Measurements from ENCODE around the gene TLE1.

The TLE1 gene

DNA sequence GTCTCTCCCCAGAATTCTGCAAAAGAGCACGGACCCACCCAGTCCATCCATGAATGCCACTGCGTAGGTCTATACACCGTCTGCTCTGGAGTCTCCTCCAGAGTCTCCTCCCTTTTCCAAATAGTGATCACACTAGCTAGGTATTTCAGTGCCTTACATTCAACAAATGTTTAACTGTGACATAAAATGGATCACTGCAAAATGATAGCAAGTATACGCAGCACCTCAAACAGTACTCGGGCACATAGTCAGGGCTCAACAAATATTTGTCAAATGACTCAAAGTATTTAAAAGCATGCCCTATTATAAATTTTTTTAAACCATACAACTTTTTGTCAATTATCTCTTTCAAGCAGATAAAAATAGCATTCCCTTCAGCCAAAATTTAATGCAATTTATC lies 60.5 kb downstream of the TLE1 start:
- Histone ChIP-seq H3K9ac (ENCODE audit: low read length in 5 of 5) (no peak overlapping the region), H3K4me1 (ENCODE audit: control insufficient read depth in 5 of 5, insufficient read depth in 5 of 5, low read length in 5 of 5) (peaks cover 0 to 16% (median 6%) of the 10 kb centered on the region in 5 donors), H3K9me3 (ENCODE audit: control insufficient read depth in 5 of 5, low read length in 5 of 5) (no peaks in the 10 kb centered on the region), H3K27ac (ENCODE audit: low read depth, low read length) (no peak overlapping the region), H3K4me3 (ENCODE audit: low read depth in 1 of 5, low read length in 5 of 5) (no peak overlapping the region), H3K36me3 (ENCODE audit: control insufficient read depth in 5 of 5, insufficient read depth in 5 of 5, low read length in 5 of 5) (peaks cover 12 to 28% (median 21%) of the 10 kb centered on the region in 5 donors), H3K27me3 (ENCODE audit: control insufficient read depth in 5 of 5, insufficient read depth in 4 of 5, low read length in 5 of 5) (no peaks in the 10 kb centered on the region)

DNA sequence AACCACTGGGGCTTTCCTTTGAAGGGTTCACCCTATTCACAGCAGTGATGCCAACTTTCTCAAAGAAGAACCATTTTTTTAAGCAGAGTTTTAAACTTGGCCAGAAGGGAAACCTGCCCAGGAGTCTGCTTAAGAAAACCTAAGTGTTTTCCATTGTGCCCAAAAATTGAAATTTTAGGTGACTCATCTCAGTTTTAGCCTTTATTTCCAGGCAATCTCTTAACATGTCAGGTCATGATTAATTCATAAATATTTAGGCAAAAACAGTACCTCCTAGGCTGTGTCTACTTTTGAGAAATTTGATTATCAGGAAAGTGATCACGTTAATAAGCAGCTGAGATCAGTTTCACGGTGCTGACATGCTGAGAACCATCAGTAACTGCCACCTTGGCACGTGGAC lies 61.9 kb downstream of the TLE1 start:
- Histone ChIP-seq H3K27me3 (ENCODE audit: control insufficient read depth in 5 of 5, insufficient read depth in 4 of 5, low read length in 5 of 5) (no peaks in the 10 kb centered on the region), H3K4me1 (ENCODE audit: control insufficient read depth in 5 of 5, insufficient read depth in 5 of 5, low read length in 5 of 5) (peaks cover 0 to 10% (median 6%) of the 10 kb centered on the region in 5 donors), H3K36me3 (ENCODE audit: control insufficient read depth in 5 of 5, insufficient read depth in 5 of 5, low read length in 5 of 5) (peaks cover 6 to 29% (median 18%) of the 10 kb centered on the region in 5 donors), H3K4me3 (ENCODE audit: low read depth in 1 of 5, low read length in 5 of 5) (no peak overlapping the region), H3K27ac (ENCODE audit: low read depth, low read length) (no peak overlapping the region), H3K9ac (ENCODE audit: low read length in 5 of 5) (no peak overlapping the region), H3K9me3 (ENCODE audit: control insufficient read depth in 5 of 5, low read length in 5 of 5) (no peaks in the 10 kb centered on the region)

DNA sequence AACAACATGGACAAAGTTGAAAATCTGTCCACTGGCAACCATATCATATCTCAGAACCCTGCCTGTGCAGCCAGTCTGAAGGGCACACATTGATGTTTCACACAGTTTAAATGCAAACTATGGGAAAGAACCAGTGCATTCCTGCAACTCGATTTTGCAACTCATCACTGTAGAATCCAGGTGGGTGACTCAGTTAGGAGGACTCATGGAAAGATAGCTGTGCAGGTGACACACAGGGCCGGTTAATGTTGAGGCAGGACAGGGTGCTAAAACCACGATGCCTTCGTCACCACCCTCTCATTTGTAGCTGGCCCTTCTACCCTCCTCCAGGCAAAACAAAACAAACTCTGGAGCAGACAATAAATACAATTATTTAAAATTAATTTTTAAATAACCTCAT lies 62.8 kb downstream of the TLE1 start:
- no peaks in the 10 kb centered on the region for H3K27me3 ChIP-seq (ENCODE audit: control insufficient read depth in 5 of 5, insufficient read depth in 4 of 5, low read length in 5 of 5)
- H3K9ac ChIP-seq (ENCODE audit: low read length in 5 of 5) = no peak overlapping the region
- no peaks in the 10 kb centered on the region for H3K9me3 ChIP-seq (ENCODE audit: control insufficient read depth in 5 of 5, low read length in 5 of 5)
- H3K4me1 ChIP-seq (ENCODE audit: control insufficient read depth in 5 of 5, insufficient read depth in 5 of 5, low read length in 5 of 5) = peaks cover 0 to 9% (median 6%) of the 10 kb centered on the region in 5 donors
- H3K4me3 ChIP-seq (ENCODE audit: low read depth in 1 of 5, low read length in 5 of 5) = no peak overlapping the region
- no peak overlapping the region for H3K27ac ChIP-seq (ENCODE audit: low read depth, low read length)
- peaks cover 10 to 33% (median 20%) of the 10 kb centered on the region in 5 donors for H3K36me3 ChIP-seq (ENCODE audit: control insufficient read depth in 5 of 5, insufficient read depth in 5 of 5, low read length in 5 of 5)

DNA sequence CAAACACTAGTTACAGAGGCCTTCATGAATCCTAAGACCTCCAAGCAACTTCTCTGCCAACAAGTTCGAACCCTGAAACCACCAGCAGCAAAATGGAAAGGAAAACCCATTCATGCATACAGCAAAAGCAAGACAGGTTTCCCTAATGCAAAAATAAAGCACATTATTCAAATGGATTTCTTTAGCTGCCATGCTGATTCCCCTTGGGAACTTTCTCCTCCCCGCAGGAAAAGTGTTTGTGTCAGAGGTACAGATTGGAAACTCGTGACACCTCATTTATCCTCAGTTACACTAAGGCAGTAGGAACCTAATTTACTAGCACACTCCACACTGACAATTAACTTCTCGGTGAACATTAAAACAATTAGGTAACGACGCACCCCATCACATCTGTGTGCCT lies 63.4 kb downstream of the TLE1 start:
- H3K27me3 ChIP-seq (ENCODE audit: control insufficient read depth in 5 of 5, insufficient read depth in 4 of 5, low read length in 5 of 5) = no peaks in the 10 kb centered on the region
- peaks cover 5 to 27% (median 17%) of the 10 kb centered on the region in 5 donors for H3K36me3 ChIP-seq (ENCODE audit: control insufficient read depth in 5 of 5, insufficient read depth in 5 of 5, low read length in 5 of 5)
- peaks cover 0 to 9% (median 4%) of the 10 kb centered on the region in 5 donors for H3K4me1 ChIP-seq (ENCODE audit: control insufficient read depth in 5 of 5, insufficient read depth in 5 of 5, low read length in 5 of 5)
- no peak overlapping the region for H3K9ac ChIP-seq (ENCODE audit: low read length in 5 of 5)
- H3K4me3 ChIP-seq (ENCODE audit: low read depth in 1 of 5, low read length in 5 of 5) = no peak overlapping the region
- H3K9me3 ChIP-seq (ENCODE audit: control insufficient read depth in 5 of 5, low read length in 5 of 5) = no peaks in the 10 kb centered on the region
- H3K27ac ChIP-seq (ENCODE audit: low read depth, low read length) = no peak overlapping the region

DNA sequence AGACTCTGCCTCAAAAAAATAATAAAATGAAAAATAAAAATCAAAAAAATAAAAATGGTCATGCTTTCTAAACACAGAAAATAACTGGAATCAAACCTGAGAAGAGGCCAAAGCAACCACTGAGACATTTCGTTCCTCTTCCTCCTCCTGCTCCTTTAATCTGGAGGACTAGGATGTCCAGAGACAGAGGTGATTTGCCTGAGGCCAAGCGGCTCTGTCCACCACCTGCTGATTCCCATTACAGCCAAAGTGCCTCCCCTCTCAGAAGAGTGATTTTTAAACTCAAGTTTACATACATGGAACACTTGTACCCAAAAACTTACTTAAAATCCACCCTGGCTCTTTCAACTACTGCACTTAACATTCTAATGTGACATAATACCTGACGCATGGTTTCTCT lies 65.6 kb downstream of the TLE1 start:
- peaks cover 11 to 33% (median 29%) of the 10 kb centered on the region in 5 donors for H3K36me3 ChIP-seq (ENCODE audit: control insufficient read depth in 5 of 5, insufficient read depth in 5 of 5, low read length in 5 of 5)
- peaks cover 0 to 21% (median 5%) of the 10 kb centered on the region in 5 donors for H3K4me1 ChIP-seq (ENCODE audit: control insufficient read depth in 5 of 5, insufficient read depth in 5 of 5, low read length in 5 of 5)

DNA sequence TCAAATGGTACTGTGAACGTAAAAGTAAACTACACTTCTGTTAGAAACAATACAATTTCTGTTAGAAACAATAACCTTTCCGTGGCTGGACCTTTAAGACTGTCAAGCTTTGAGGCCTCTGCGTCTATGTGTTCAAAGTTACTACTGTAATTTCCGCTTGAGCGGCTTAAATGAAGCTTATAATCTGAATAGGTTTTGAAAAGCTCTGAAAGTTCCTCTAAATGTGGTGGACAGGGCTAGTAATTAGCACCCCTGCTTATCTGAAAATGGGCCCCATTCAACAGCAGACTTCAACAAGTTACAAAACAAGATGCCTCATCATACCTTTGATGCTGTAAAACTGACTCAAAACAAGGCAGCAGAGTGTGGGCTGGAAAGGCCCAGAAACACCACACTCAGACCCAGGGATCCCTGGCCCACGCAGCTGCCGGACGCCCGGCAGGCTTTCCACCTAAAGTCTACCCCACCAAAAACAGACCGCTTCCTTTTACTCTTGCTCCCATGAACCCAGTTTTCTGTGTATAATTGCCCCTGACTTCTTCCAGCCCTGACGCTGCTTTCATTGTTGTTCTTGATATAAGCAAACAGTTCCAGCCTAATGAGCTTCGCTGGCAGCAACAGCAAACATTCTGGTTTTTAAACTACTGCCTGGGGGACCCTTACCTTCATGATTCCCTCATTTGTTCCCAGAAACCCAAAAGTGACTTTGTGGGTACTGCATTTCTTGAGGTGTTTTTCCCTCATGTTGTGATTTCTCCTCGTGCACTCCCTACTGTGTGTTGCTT lies 66.7 kb downstream of the TLE1 start:
- H3K4me1 ChIP-seq (ENCODE audit: control insufficient read depth in 5 of 5, insufficient read depth in 5 of 5, low read length in 5 of 5) = peaks cover 0 to 21% (median 5%) of the 10 kb centered on the region in 5 donors
- H3K4me3 ChIP-seq (ENCODE audit: low read depth in 1 of 5, low read length in 5 of 5) = no peak overlapping the region
- H3K9ac ChIP-seq (ENCODE audit: low read length in 5 of 5) = no peak overlapping the region
- no peaks in the 10 kb centered on the region for H3K27me3 ChIP-seq (ENCODE audit: control insufficient read depth in 5 of 5, insufficient read depth in 4 of 5, low read length in 5 of 5)
- H3K27ac ChIP-seq (ENCODE audit: low read depth, low read length) = no peak overlapping the region
- no peaks in the 10 kb centered on the region for H3K9me3 ChIP-seq (ENCODE audit: control insufficient read depth in 5 of 5, low read length in 5 of 5)
- H3K36me3 ChIP-seq (ENCODE audit: control insufficient read depth in 5 of 5, insufficient read depth in 5 of 5, low read length in 5 of 5) = peaks cover 11 to 31% (median 27%) of the 10 kb centered on the region in 5 donors

More for the DNA sequence above, 65.6 kb downstream of the TLE1 start:
- Histone ChIP-seq H3K27me3 (ENCODE audit: control insufficient read depth in 5 of 5, insufficient read depth in 4 of 5, low read length in 5 of 5) (no peaks in the 10 kb centered on the region), H3K9me3 (ENCODE audit: control insufficient read depth in 5 of 5, low read length in 5 of 5) (no peaks in the 10 kb centered on the region), H3K4me3 (ENCODE audit: low read depth in 1 of 5, low read length in 5 of 5) (no peak overlapping the region), H3K27ac (ENCODE audit: low read depth, low read length) (no peak overlapping the region), H3K9ac (ENCODE audit: low read length in 5 of 5) (no peak overlapping the region)

DNA sequence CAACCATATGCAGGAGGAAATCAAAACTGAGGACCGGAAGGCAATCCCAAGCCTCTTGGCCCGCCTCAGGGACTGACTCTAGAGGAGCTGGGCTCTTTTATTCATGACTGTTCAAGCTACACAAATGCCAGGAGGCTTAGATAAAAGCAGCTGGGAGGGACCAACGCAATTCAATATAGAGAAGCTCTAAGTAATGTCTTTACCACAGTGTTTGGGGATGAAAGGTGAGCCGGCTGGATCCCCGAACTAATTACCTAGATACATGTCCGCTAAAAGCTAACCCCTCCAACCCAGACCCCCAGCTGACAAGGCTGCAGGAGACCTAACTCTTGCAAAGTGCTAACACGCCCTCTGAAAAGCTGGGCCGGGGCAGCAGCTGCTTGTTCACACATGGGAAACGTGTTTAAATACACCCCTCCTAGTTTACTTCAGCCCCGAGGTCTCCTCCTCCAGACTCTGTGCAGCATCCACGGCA lies 67.5 kb downstream of the TLE1 start:
- H3K27me3 ChIP-seq (ENCODE audit: control insufficient read depth in 5 of 5, insufficient read depth in 4 of 5, low read length in 5 of 5) = no peaks in the 10 kb centered on the region
- no peak overlapping the region for H3K9ac ChIP-seq (ENCODE audit: low read length in 5 of 5)
- H3K36me3 ChIP-seq (ENCODE audit: control insufficient read depth in 5 of 5, insufficient read depth in 5 of 5, low read length in 5 of 5) = peaks cover 11 to 31% (median 27%) of the 10 kb centered on the region in 5 donors
- H3K4me3 ChIP-seq (ENCODE audit: low read depth in 1 of 5, low read length in 5 of 5) = no peak overlapping the region
- H3K4me1 ChIP-seq (ENCODE audit: control insufficient read depth in 5 of 5, insufficient read depth in 5 of 5, low read length in 5 of 5) = peaks cover 0 to 21% (median 5%) of the 10 kb centered on the region in 5 donors
- H3K27ac ChIP-seq (ENCODE audit: low read depth, low read length) = no peak overlapping the region
- no peaks in the 10 kb centered on the region for H3K9me3 ChIP-seq (ENCODE audit: control insufficient read depth in 5 of 5, low read length in 5 of 5)

DNA sequence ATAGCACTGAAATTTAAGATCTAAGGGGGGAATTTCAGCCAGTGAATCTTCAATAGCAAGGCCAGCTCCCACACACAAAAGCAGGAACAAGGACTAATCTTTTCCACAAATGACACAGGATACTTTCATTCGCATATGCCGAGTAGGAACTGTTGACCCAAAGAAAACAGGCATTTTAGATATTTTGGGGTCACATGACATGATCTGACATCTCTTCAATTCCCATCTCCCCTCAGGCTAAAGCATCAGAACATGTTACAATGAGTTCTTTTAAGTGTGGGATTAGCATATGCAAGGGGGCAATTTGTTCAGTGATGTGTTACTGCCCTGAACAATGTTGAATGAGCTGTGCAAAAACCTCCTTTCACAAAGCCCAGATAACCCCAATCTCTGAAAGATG lies 68.2 kb downstream of the TLE1 start:
- H3K27ac ChIP-seq (ENCODE audit: low read depth, low read length) = no peak overlapping the region
- H3K36me3 ChIP-seq (ENCODE audit: control insufficient read depth in 5 of 5, insufficient read depth in 5 of 5, low read length in 5 of 5) = peaks cover 12 to 32% (median 30%) of the 10 kb centered on the region in 5 donors

DNA sequence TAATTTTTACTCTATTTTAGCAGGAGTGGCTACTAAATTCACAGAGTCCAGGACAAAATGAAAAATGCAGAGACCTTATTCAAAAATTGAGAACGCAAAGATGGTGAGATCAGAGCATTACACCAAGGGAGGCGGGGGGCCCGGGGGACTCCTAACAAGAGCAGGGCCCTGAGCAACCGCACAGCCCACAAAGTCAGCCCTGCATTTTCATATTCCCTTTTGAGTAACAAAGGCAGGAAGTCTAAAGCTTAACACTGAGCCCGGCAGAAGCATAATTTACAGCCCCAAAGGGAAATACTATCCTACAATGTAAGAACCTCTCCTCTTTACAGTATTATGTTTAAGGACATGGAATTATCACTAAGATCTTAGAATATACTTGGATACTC lies 69.4 kb downstream of the TLE1 start:
- H3K9me3 ChIP-seq (ENCODE audit: control insufficient read depth in 5 of 5, low read length in 5 of 5) = no peaks in the 10 kb centered on the region
- no peak overlapping the region for H3K4me3 ChIP-seq (ENCODE audit: low read depth in 1 of 5, low read length in 5 of 5)
- H3K27me3 ChIP-seq (ENCODE audit: control insufficient read depth in 5 of 5, insufficient read depth in 4 of 5, low read length in 5 of 5) = no peaks in the 10 kb centered on the region
- peaks cover 0 to 15% (median 5%) of the 10 kb centered on the region in 5 donors for H3K4me1 ChIP-seq (ENCODE audit: control insufficient read depth in 5 of 5, insufficient read depth in 5 of 5, low read length in 5 of 5)
- H3K9ac ChIP-seq (ENCODE audit: low read length in 5 of 5) = no peak overlapping the region
- H3K27ac ChIP-seq (ENCODE audit: low read depth, low read length) = no peak overlapping the region
- peaks cover 15 to 39% (median 37%) of the 10 kb centered on the region in 5 donors for H3K36me3 ChIP-seq (ENCODE audit: control insufficient read depth in 5 of 5, insufficient read depth in 5 of 5, low read length in 5 of 5)

More for the DNA sequence above, 68.2 kb downstream of the TLE1 start:
- Histone ChIP-seq H3K4me3 (ENCODE audit: low read depth in 1 of 5, low read length in 5 of 5) (no peak overlapping the region), H3K4me1 (ENCODE audit: control insufficient read depth in 5 of 5, insufficient read depth in 5 of 5, low read length in 5 of 5) (peaks cover 0 to 17% (median 5%) of the 10 kb centered on the region in 5 donors), H3K27me3 (ENCODE audit: control insufficient read depth in 5 of 5, insufficient read depth in 4 of 5, low read length in 5 of 5) (no peaks in the 10 kb centered on the region), H3K9me3 (ENCODE audit: control insufficient read depth in 5 of 5, low read length in 5 of 5) (no peaks in the 10 kb centered on the region), H3K9ac (ENCODE audit: low read length in 5 of 5) (no peak overlapping the region)

DNA sequence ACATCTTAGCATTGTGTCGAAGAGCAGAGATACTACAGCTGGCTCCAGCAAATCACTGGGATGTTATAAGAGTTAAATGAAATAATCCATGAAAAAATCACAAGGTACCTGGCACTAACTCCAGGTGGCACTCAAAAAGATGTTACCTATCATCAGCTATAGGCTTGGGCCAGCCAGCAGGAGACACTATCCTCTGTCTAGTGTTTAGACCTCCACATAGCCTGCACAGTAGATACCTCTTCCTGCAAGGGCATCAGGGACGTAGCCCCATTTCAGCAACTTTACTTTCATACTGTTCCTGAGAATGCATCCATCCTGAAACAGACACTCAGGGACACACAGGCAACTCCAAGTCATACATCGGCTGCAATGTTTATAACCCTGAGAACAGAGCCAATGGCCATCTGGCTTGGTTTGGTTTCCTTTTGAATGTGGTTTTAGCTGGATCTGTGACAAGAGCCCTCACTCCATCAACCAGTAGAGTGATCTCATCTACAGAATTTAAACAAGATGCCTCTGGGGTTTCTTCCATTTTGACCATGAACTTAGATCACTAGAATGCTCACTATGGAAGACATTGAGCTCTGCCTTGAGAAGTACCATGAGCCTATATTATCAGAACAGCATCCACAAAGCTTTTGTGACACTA lies 69.9 kb downstream of the TLE1 start:
- no peak overlapping the region for H3K9ac ChIP-seq (ENCODE audit: low read length in 5 of 5)
- peaks cover 0 to 15% (median 6%) of the 10 kb centered on the region in 5 donors for H3K4me1 ChIP-seq (ENCODE audit: control insufficient read depth in 5 of 5, insufficient read depth in 5 of 5, low read length in 5 of 5)
- H3K27ac ChIP-seq (ENCODE audit: low read depth, low read length) = no peak overlapping the region
- no peaks in the 10 kb centered on the region for H3K9me3 ChIP-seq (ENCODE audit: control insufficient read depth in 5 of 5, low read length in 5 of 5)
- H3K27me3 ChIP-seq (ENCODE audit: control insufficient read depth in 5 of 5, insufficient read depth in 4 of 5, low read length in 5 of 5) = no peaks in the 10 kb centered on the region
- H3K4me3 ChIP-seq (ENCODE audit: low read depth in 1 of 5, low read length in 5 of 5) = no peak overlapping the region
- peaks cover 15 to 42% (median 39%) of the 10 kb centered on the region in 5 donors for H3K36me3 ChIP-seq (ENCODE audit: control insufficient read depth in 5 of 5, insufficient read depth in 5 of 5, low read length in 5 of 5)

Data from subcutaneous abdominal adipose tissue (tissue), 5 donors.